ENCODE measurements around the gene CBL. TPM values are rescaled to one million over a fixed set of nuclear protein-coding genes. Genes with fewer than 3 reads are reported as not detected.
A peak's percentile ranks its signal among the peaks of the same experiment; 100 is the strongest.

CBL gene
- total RNA-seq, 1 experiment from 2014 or later = 45.6 TPM

- TF ChIP-seq, protein P1, sequence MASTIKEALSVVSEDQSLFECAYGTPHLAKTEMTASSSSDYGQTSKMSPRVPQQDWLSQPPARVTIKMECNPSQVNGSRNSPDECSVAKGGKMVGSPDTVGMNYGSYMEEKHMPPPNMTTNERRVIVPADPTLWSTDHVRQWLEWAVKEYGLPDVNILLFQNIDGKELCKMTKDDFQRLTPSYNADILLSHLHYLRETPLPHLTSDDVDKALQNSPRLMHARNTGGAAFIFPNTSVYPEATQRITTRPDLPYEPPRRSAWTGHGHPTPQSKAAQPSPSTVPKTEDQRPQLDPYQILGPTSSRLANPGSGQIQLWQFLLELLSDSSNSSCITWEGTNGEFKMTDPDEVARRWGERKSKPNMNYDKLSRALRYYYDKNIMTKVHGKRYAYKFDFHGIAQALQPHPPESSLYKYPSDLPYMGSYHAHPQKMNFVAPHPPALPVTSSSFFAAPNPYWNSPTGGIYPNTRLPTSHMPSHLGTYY (CRISPR knock-in tag; IDR thresholded peaks at IDR 0.05) = no peak
- TF ChIP-seq GABPB1 (CRISPR knock-in tag; IDR thresholded peaks at IDR 0.05) = no peak
These were observed 57.3 kb downstream of the CBL start (continued) for GRCh38 chr11:119263352-119263940.

GRCh38 chr11:119266063-119266462, 59.9 kb downstream of the CBL start:
- DNase-seq (ENCODE audit: low spot score) = no peak
- peaks cover 6% of the 10 kb centered on the region for H3K4me1 Mint-ChIP-seq
- no peak for ATAC-seq

GRCh38 chr11:119266517-119267255, 60.5 kb downstream of the CBL start:
- Mint-ChIP-seq H3K4me3 (no peak overlapping the region), H3K4me1 (peaks cover 6% of the 10 kb centered on the region), H3K27me3 (ENCODE audit: low read depth) (no peaks in the 10 kb centered on the region), H3K27ac (peak overlapping the region; percentile 55), H3K9me3 (no peaks in the 10 kb centered on the region), H3K36me3 (no peaks in the 10 kb centered on the region)
- ChIA-PET POLR2A (interaction anchor here (0.5 kb wide), 1 partner anchor 57 kb away, joined by 3 read pairs; no protein-coding TSS in a partner anchor), CTCF (interaction anchor here (0.6 to 0.7 kb wide), 2 partner anchors 61 to 98 kb away, joined by 3 read pairs; partner anchors contain the start of gene CBL)
- no peak for DNase-seq (ENCODE audit: low spot score)
- no peak for ATAC-seq
- TF ChIP-seq ZNF532 (CRISPR knock-in tag; IDR thresholded peaks at IDR 0.05; ENCODE audit: borderline replicate concordance) (no peak), FOXJ3 (CRISPR knock-in tag; IDR thresholded peaks at IDR 0.05; ENCODE audit: borderline replicate concordance) (no peak), CDX4 (CRISPR knock-in tag; IDR thresholded peaks at IDR 0.05; ENCODE audit: borderline replicate concordance) (no peak), RORB (CRISPR knock-in tag; IDR thresholded peaks at IDR 0.05) (no peak)
- TF ChIP-seq, protein P2, sequence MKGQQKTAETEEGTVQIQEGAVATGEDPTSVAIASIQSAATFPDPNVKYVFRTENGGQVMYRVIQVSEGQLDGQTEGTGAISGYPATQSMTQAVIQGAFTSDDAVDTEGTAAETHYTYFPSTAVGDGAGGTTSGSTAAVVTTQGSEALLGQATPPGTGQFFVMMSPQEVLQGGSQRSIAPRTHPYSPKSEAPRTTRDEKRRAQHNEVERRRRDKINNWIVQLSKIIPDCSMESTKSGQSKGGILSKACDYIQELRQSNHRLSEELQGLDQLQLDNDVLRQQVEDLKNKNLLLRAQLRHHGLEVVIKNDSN (CRISPR knock-in tag; IDR thresholded peaks at IDR 0.05) = no peak

More at GRCh38 chr11:119266063-119266462, 59.9 kb downstream of the CBL start:
- TF ChIP-seq, protein P1 (CRISPR knock-in tag; IDR thresholded peaks at IDR 0.05) = no peak
- TF ChIP-seq, protein P2 (CRISPR knock-in tag; IDR thresholded peaks at IDR 0.05) = no peak
- TF ChIP-seq NFE2L1 (CRISPR knock-in tag; IDR thresholded peaks at IDR 0.05) = no peak
- no peak for TF ChIP-seq ETV6 (CRISPR knock-in tag; IDR thresholded peaks at IDR 0.05)
- TF ChIP-seq HMGXB4 (CRISPR knock-in tag; IDR thresholded peaks at IDR 0.05) = no peak
- TF ChIP-seq ZNF512 (CRISPR knock-in tag; IDR thresholded peaks at IDR 0.05; ENCODE audit: borderline replicate concordance) = no peak
- TF ChIP-seq PRRX2 (CRISPR knock-in tag; IDR thresholded peaks at IDR 0.05) = no peak
- no peak for TF ChIP-seq ZNF138 (CRISPR knock-in tag; conservative IDR thresholded peaks at IDR 0.05)
- TF ChIP-seq HMGA2 (CRISPR knock-in tag; IDR thresholded peaks at IDR 0.05) = no peak
- Mint-ChIP-seq H3K9me3 (no peaks in the 10 kb centered on the region), H3K27me3 (ENCODE audit: low read depth) (no peaks in the 10 kb centered on the region), H3K36me3 (no peaks in the 10 kb centered on the region), H3K27ac (peak overlapping the region; percentile 55; the same call in 1 of the 2 replicates), H3K4me3 (no peak overlapping the region)
- ChIA-PET CTCF (interaction anchor here (1.1 kb wide), 1 partner anchor 60 kb away, joined by 3 read pairs; the partner anchor contains the start of gene CBL), POLR2A (no interaction called here)
